Measurements from ENCODE around the gene LYVE1.
"Not testable (repeated sequence)": the region's sequence is repeated elsewhere in the genome, so short reads cannot be mapped to it uniquely, and the experiment has no call there.

Gene LYVE1

GRCh38 chr11:10568486-10568941, at the start of gene LYVE1:
Gene LYVE1, minus strand, starts transcription at chr11:10568665. Its CDS starts 133 bp downstream, at chr11:10568532.
- DNase-seq, result no peak

- DNase-seq, result no peak
Observed at GRCh38 chr11:10617551-10617950, 49.1 kb upstream of the LYVE1 start.

- no peak for DNase-seq
Observed at GRCh38 chr11:10611979-10612862, 43.8 kb upstream of the LYVE1 start.

GRCh38 chr11:10609636-10610035, 41.2 kb upstream of the LYVE1 start:
- no peak for DNase-seq

- no peak for DNase-seq
Observed at GRCh38 chr11:10608584-10608983, 40.1 kb upstream of the LYVE1 start.

GRCh38 chr11:10607462-10608132, 39.1 kb upstream of the LYVE1 start:
- no peak for DNase-seq

- DNase-seq, result no peak
Observed at GRCh38 chr11:10606536-10607208, 38.2 kb upstream of the LYVE1 start.

GRCh38 chr11:10605941-10606381, 37.5 kb upstream of the LYVE1 start:
- DNase-seq, result no peak

GRCh38 chr11:10604798-10605197, 36.3 kb upstream of the LYVE1 start:
- no peak for DNase-seq

- DNase-seq, result no peak
Observed at GRCh38 chr11:10604340-10604748, 35.9 kb upstream of the LYVE1 start.

GRCh38 chr11:10603721-10604297, 35.3 kb upstream of the LYVE1 start:
- no peak for DNase-seq

GRCh38 chr11:10602945-10603344, 34.5 kb upstream of the LYVE1 start:
- no peak for DNase-seq

- no peak for DNase-seq
Observed at GRCh38 chr11:10602366-10602765, 33.9 kb upstream of the LYVE1 start.

GRCh38 chr11:10601837-10602236, 33.4 kb upstream of the LYVE1 start:
- DNase-seq, result no peak

- DNase-seq, result no peak
Observed at GRCh38 chr11:10600570-10601248, 32.2 kb upstream of the LYVE1 start.

- no peak for DNase-seq
Observed at GRCh38 chr11:10599388-10600175, 31.1 kb upstream of the LYVE1 start.

- DNase-seq, result no peak
Observed at GRCh38 chr11:10598816-10599215, 30.4 kb upstream of the LYVE1 start.

- DNase-seq, result no peak
Observed at GRCh38 chr11:10597877-10598351, 29.4 kb upstream of the LYVE1 start.

GRCh38 chr11:10595840-10596239, 27.4 kb upstream of the LYVE1 start:
- DNase-seq, result not testable (repeated sequence)

- DNase-seq, result no peak
Observed at GRCh38 chr11:10594407-10594806, 25.9 kb upstream of the LYVE1 start.

GRCh38 chr11:10592331-10592730, 23.9 kb upstream of the LYVE1 start:
- DNase-seq, result no peak

Data from NCI-H526 treated with DMSO at 0.1 percent for 48 hours (cell line).